Tibial nerve (tissue), 3 donors: ENCODE measurements around the gene AGTRAP.

Source experiments
- EP300 ChIP-seq, 2 donors: sonication (generic); formaldehyde crosslinking; IDR thresholded peaks; one replicate each; pipeline ENCODE4 v1.6.1; 2017; ENCODE audit warnings: antibody characterized with exemption in 2 of 2, mild to moderate bottlenecking in 1 of 2
- POLR2A ChIP-seq, 2 donors: fragments of 450-650 bp; IDR thresholded peaks; one replicate each; pipeline ENCODE4 v1.6.1; 2017; ENCODE audit warnings: antibody characterized with exemption in 2 of 2, mild to moderate bottlenecking in 2 of 2, moderate library complexity in 2 of 2

DNA sequence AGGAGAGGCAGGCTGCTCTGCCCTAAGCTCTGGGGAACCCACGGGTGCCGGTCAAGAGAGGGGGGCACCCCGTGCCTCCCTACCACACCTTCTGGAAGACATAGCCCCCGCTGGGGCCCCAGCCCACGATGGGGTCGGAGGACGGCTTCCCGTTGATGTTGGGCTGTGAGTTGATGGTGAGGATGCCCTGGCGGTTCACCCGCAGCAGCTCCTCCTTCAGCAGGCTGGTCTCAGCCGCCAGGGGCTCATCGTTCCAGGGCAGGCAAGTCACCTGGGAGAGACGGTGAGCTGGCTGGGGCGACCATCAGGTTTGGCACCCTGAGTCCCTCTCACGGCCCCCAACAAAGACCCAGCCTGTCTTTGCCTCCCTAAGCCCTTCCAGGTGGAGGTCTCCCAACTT, 57.9 kb downstream of the AGTRAP start:
- TF ChIP-seq EP300 (IDR thresholded peaks at IDR 0.05) = no peak
- no peak for TF ChIP-seq POLR2A (IDR thresholded peaks at IDR 0.05)
